LNCaP clone FGC (cell line): ENCODE data around the gene GALNT9.

Experiments used
- DNase-seq: peaks from one replicate; pipeline ENCODE4 v3.0.0-alpha.2; 2011; ENCODE audit warnings: low read depth
- H3K4me3 ChIP-seq: 2 replicates; pipeline ENCODE4 v1.5.1; 2011; ENCODE audit warnings: mild to moderate bottlenecking, low read depth, low read length, control low read depth
- CTCF ChIP-seq: IDR thresholded peaks from 2 replicates; pipeline ENCODE4 v1.5.1; 2012; ENCODE audit warnings: mild to moderate bottlenecking; ENCODE audit not compliant: control insufficient read depth, insufficient read depth; ENCODE audit errors: extremely low read depth

GALNT9 gene

GRCh38 chr12:132337557-132337956, 8.2 kb upstream of the GALNT9 start:
- no peak for TF ChIP-seq CTCF
- H3K4me3 ChIP-seq, result no peak overlapping the region
- DNase-seq, result no peak

GRCh38 chr12:132336451-132337413, 7.3 kb upstream of the GALNT9 start:
- no peak overlapping the region for H3K4me3 ChIP-seq
- no peak for TF ChIP-seq CTCF
- no peak for DNase-seq

GRCh38 chr12:132335179-132335756, 5.9 kb upstream of the GALNT9 start:
- H3K4me3 ChIP-seq, result no peak overlapping the region
- no peak for DNase-seq
- TF ChIP-seq CTCF, result no peak

GRCh38 chr12:132333766-132334165, 4.4 kb upstream of the GALNT9 start:
- TF ChIP-seq CTCF, result no peak
- no peak for DNase-seq
- H3K4me3 ChIP-seq, result no peak overlapping the region

GRCh38 chr12:132333273-132333672, 3.9 kb upstream of the GALNT9 start:
- H3K4me3 ChIP-seq, result no peak overlapping the region
- TF ChIP-seq CTCF, result no peak
- no peak for DNase-seq

- no peak for TF ChIP-seq CTCF
- H3K4me3 ChIP-seq, result no peak overlapping the region
- DNase-seq, result no peak
These were observed 1.1 kb upstream of the GALNT9 start for GRCh38 chr12:132330549-132330881.
